GM21825 (cell line): ENCODE results near the gene PLXNC1.

Source experiments
- ATAC-seq: cut with Tn5 transposase; IDR thresholded peaks from one replicate; pipeline ENCODE4 v1.9.1; 2021; ENCODE audit warnings: mild to moderate bottlenecking, moderate library complexity; ENCODE audit not compliant: unreplicated experiment

The PLXNC1 gene

GRCh38 chr12:94326727-94327126, 178.3 kb downstream of the PLXNC1 start:
- ATAC-seq = no peak

- no peak for ATAC-seq
These were observed 179.4 kb downstream of the PLXNC1 start for GRCh38 chr12:94327809-94328208.

- no peak for ATAC-seq
These were observed 181.0 kb downstream of the PLXNC1 start for GRCh38 chr12:94329366-94329765.

- ATAC-seq = no peak
These were observed 185.0 kb downstream of the PLXNC1 start for GRCh38 chr12:94333396-94333795.

GRCh38 chr12:94336211-94336925, 188.0 kb downstream of the PLXNC1 start:
- ATAC-seq = no peak

GRCh38 chr12:94338006-94338794, 189.8 kb downstream of the PLXNC1 start:
- no peak for ATAC-seq

GRCh38 chr12:94340573-94340972, 192.2 kb downstream of the PLXNC1 start:
- no peak for ATAC-seq

GRCh38 chr12:94353130-94353529, 204.8 kb downstream of the PLXNC1 start:
- ATAC-seq = no peak
